Measurements from ENCODE around the gene SEC14L2. TPM values are rescaled to one million over a fixed set of nuclear protein-coding genes. Genes with fewer than 3 reads are reported as not detected.

Gene SEC14L2
- total RNA-seq, 1 experiment from 2014 or later, result 9.4 TPM

DNA sequence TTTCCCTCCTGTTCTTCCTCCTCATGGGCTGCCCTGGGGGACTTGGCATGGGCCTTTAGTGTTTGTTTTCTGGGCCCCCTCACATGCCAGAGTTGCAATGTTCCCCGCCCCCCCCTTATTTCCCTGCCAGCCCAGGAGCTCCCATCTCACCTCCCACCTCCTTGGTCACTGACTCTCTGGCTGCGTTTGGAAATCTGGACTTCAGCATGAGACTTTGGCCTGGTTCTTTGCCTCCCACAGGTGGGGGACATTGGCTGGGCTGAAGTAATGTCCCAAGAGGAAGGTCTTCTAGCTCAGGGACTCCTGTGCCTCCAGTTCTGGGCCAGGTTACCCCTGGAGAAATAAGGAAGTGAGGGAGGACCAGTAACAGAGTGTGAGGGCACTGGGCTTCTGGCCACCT lies 35.7 kb downstream of the SEC14L2 start:
- no peaks in the 10 kb centered on the region for H3K36me3 Mint-ChIP-seq (ENCODE audit: insufficient read depth, unreplicated experiment)
- no peak overlapping the region for H3K27ac Mint-ChIP-seq (ENCODE audit: unreplicated experiment)
- no TSS peak for BruUV-seq (replicated peaks)
- H3K4me3 ChIP-seq (ENCODE audit: low read depth, low read length), result no peak overlapping the region
- H3K9me3 ChIP-seq, result 0 out of 2 replicates have a peak, but pooled peaks cover 4% of the 10 kb centered on the region
- intact Hi-C loops (cut with micrococcal nuclease; ENCODE audit: unreplicated experiment), result no loop called here
- H3K9me3 Mint-ChIP-seq (ENCODE audit: unreplicated experiment), result no peaks in the 10 kb centered on the region
- no peaks in the 10 kb centered on the region for H3K27me3 ChIP-seq (replicated peaks; ENCODE audit: control insufficient read depth, insufficient read depth, low read length)
- no peak for DNase-seq
- TF ChIP-seq, protein P1, sequence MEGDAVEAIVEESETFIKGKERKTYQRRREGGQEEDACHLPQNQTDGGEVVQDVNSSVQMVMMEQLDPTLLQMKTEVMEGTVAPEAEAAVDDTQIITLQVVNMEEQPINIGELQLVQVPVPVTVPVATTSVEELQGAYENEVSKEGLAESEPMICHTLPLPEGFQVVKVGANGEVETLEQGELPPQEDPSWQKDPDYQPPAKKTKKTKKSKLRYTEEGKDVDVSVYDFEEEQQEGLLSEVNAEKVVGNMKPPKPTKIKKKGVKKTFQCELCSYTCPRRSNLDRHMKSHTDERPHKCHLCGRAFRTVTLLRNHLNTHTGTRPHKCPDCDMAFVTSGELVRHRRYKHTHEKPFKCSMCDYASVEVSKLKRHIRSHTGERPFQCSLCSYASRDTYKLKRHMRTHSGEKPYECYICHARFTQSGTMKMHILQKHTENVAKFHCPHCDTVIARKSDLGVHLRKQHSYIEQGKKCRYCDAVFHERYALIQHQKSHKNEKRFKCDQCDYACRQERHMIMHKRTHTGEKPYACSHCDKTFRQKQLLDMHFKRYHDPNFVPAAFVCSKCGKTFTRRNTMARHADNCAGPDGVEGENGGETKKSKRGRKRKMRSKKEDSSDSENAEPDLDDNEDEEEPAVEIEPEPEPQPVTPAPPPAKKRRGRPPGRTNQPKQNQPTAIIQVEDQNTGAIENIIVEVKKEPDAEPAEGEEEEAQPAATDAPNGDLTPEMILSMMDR (IDR thresholded peaks at IDR 0.05; ENCODE audit: insufficient read depth in 1 of 2, low read depth in 1 of 2, low read length in 1 of 2, severe bottlenecking in 1 of 2, unreplicated experiment in 1 of 2), result no peak
- CTCF ChIA-PET, result interaction anchor here (0.6 to 1.1 kb wide), 4 partner anchors 13 to 145 kb away, joined by 3 read pairs; no protein-coding TSS in a partner anchor
- H3K4me3 Mint-ChIP-seq (ENCODE audit: unreplicated experiment), result no peak overlapping the region
- no peaks in the 10 kb centered on the region for H3K27me3 Mint-ChIP-seq (ENCODE audit: insufficient read depth, unreplicated experiment)
- no peaks in the 10 kb centered on the region; the same call in 1 of the 2 replicates for H3K36me3 ChIP-seq (ENCODE audit: control insufficient read depth, insufficient read depth, low read length)
- peaks cover 13% of the 10 kb centered on the region for H3K4me1 ChIP-seq
- POLR2A ChIA-PET, result interaction anchor here (0.5 kb wide), 1 partner anchor 31 kb away, joined by 3 read pairs; no protein-coding TSS in a partner anchor
- peaks cover 14% of the 10 kb centered on the region for H3K4me1 Mint-ChIP-seq (ENCODE audit: low read depth, unreplicated experiment)

DNA sequence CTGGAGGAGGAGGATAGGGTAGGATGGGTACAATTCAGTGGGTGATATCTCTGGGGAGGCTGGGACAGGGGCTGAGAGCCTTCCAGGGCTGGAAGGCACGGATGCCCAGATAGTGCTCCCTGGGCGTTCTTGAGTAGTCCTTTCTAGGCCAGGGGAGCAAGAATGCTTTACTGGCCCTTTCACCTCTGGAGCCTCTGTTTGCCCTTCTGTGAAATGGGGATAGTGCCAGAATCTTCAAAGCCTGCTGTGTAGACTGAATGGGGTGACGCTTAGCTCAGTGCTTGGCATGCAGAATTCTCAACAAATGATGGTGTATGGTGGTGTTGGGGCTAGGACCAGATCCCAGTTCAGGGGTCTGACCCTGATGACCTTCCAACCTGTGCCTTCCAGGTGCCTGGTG lies 36.4 kb downstream of the SEC14L2 start:
- Histone ChIP-seq H3K4me3 (ENCODE audit: low read depth, low read length) (no peak overlapping the region), H3K27me3 (replicated peaks; ENCODE audit: control insufficient read depth, insufficient read depth, low read length) (no peaks in the 10 kb centered on the region), H3K9me3 (0 out of 2 replicates have a peak, but pooled peaks cover 4% of the 10 kb centered on the region), H3K36me3 (ENCODE audit: control insufficient read depth, insufficient read depth, low read length) (no peaks in the 10 kb centered on the region), H3K4me1 (peaks cover 13% of the 10 kb centered on the region)
- ChIA-PET POLR2A (no interaction called here), CTCF (interaction anchor here (0.8 to 1.1 kb wide), 2 partner anchors 12 to 145 kb away, joined by 3 read pairs; no protein-coding TSS in a partner anchor)
- Mint-ChIP-seq H3K27me3 (ENCODE audit: insufficient read depth, unreplicated experiment) (no peaks in the 10 kb centered on the region), H3K36me3 (ENCODE audit: insufficient read depth, unreplicated experiment) (no peaks in the 10 kb centered on the region), H3K4me3 (ENCODE audit: unreplicated experiment) (no peak overlapping the region), H3K4me1 (ENCODE audit: low read depth, unreplicated experiment) (peaks cover 14% of the 10 kb centered on the region), H3K27ac (ENCODE audit: unreplicated experiment) (no peak overlapping the region), H3K9me3 (ENCODE audit: unreplicated experiment) (no peaks in the 10 kb centered on the region)
- no TSS peak for BruUV-seq (replicated peaks)
- intact Hi-C loops (cut with micrococcal nuclease; ENCODE audit: unreplicated experiment), result no loop called here
- DNase-seq, result no peak
- TF ChIP-seq, protein P1 (IDR thresholded peaks at IDR 0.05; ENCODE audit: insufficient read depth in 1 of 2, low read depth in 1 of 2, low read length in 1 of 2, severe bottlenecking in 1 of 2, unreplicated experiment in 1 of 2), result no peak

DNA sequence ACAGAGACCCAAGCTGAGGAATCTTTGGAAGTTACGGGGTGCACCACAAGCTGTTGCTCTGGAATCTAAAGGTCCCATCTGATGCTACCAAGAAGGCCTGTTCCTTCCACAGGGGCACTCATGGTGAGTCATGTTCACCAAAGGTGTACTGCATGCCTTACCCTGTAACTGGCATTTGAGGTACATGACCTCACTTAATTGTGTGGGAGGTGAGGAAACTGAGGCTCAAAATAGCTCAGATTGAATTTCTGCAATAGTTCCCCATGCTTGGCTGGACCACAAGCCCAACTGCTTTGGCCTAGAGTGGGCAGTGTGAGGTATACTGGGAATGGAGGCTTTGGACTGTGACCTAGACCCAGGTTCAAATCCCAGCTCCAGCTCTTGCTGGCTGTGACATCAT lies 37.0 kb downstream of the SEC14L2 start:
- Histone ChIP-seq H3K4me3 (ENCODE audit: low read depth, low read length) (no peak overlapping the region), H3K36me3 (ENCODE audit: control insufficient read depth, insufficient read depth, low read length) (no peaks in the 10 kb centered on the region), H3K4me1 (peaks cover 13% of the 10 kb centered on the region), H3K27me3 (replicated peaks; ENCODE audit: control insufficient read depth, insufficient read depth, low read length) (no peaks in the 10 kb centered on the region), H3K9me3 (0 out of 2 replicates have a peak, but pooled peaks cover 4% of the 10 kb centered on the region)
- H3K4me1 Mint-ChIP-seq (ENCODE audit: low read depth, unreplicated experiment), result peaks cover 14% of the 10 kb centered on the region
- no peaks in the 10 kb centered on the region for H3K9me3 Mint-ChIP-seq (ENCODE audit: unreplicated experiment)
- H3K36me3 Mint-ChIP-seq (ENCODE audit: insufficient read depth, unreplicated experiment), result no peaks in the 10 kb centered on the region
- ChIA-PET POLR2A (no interaction called here), CTCF (no interaction called here)
- TF ChIP-seq, protein P1 (IDR thresholded peaks at IDR 0.05; ENCODE audit: insufficient read depth in 1 of 2, low read depth in 1 of 2, low read length in 1 of 2, severe bottlenecking in 1 of 2, unreplicated experiment in 1 of 2), result no peak
- no peak overlapping the region for H3K4me3 Mint-ChIP-seq (ENCODE audit: unreplicated experiment)
- no peak overlapping the region for H3K27ac Mint-ChIP-seq (ENCODE audit: unreplicated experiment)
- intact Hi-C loops (cut with micrococcal nuclease; ENCODE audit: unreplicated experiment), result no loop called here
- no peaks in the 10 kb centered on the region for H3K27me3 Mint-ChIP-seq (ENCODE audit: insufficient read depth, unreplicated experiment)
- BruUV-seq (replicated peaks), result no TSS peak
- DNase-seq, result no peak

All from Caco-2 (cell line).